SK-N-SH treated with all-trans-retinoic acid at 6 μM for 48 hours (cell line): ENCODE measurements around the gene FASN.

Source experiments
- ATAC-seq: fragments of 200-7000 bp; cut with Tn5 transposase; 3 replicates; pipeline ENCODE4 v1.9.1; 2020; ENCODE audit warnings: mild to moderate bottlenecking, moderate library complexity
- CREB5 ChIP-seq: fragments of 250-450 bp; sonication (Bioruptor Pico); IDR thresholded peaks from 2 replicates; pipeline ENCODE4 v1.5.1; 2020; ENCODE audit warnings: low read depth, mild to moderate bottlenecking, moderate library complexity
- CSRNP3 ChIP-seq: fragments of 250-450 bp; sonication (Bioruptor Pico); IDR thresholded peaks from 2 replicates; pipeline ENCODE4 v1.5.1; 2021; ENCODE audit warnings: mild to moderate bottlenecking, moderate library complexity
- GLIS3 ChIP-seq: fragments of 250-450 bp; sonication (Bioruptor Pico); IDR thresholded peaks from 2 replicates; pipeline ENCODE4 v1.5.0; 2020; ENCODE audit warnings: mild to moderate bottlenecking, moderate library complexity
- PATZ1 ChIP-seq: fragments of 250-450 bp; sonication (Bioruptor Pico); IDR thresholded peaks from 2 replicates; pipeline ENCODE4 v1.8.0; 2020; ENCODE audit warnings: mild to moderate bottlenecking, moderate library complexity, borderline replicate concordance
- POU6F1 ChIP-seq: fragments of 250-450 bp; sonication (Bioruptor Pico); IDR thresholded peaks from 2 replicates; pipeline ENCODE4 v1.8.0; 2021; ENCODE audit warnings: low read depth, mild to moderate bottlenecking, moderate library complexity, borderline replicate concordance
- PPARA ChIP-seq: fragments of 250-450 bp; sonication (Bioruptor Pico); IDR thresholded peaks from 2 replicates; pipeline ENCODE4 v1.5.0; 2020; ENCODE audit warnings: mild to moderate bottlenecking, borderline replicate concordance
- TCF4 ChIP-seq: fragments of 250-450 bp; sonication (Bioruptor Pico); IDR thresholded peaks from 2 replicates; pipeline ENCODE4 v1.8.0; 2021; ENCODE audit warnings: mild to moderate bottlenecking, moderate library complexity, borderline replicate concordance
- TOX ChIP-seq: fragments of 250-450 bp; sonication (Bioruptor Pico); IDR thresholded peaks from 2 replicates; pipeline ENCODE4 v1.8.0; 2021; ENCODE audit warnings: mild to moderate bottlenecking, moderate library complexity, borderline replicate concordance
- TSHZ2 ChIP-seq: fragments of 250-450 bp; sonication (Bioruptor Pico); IDR thresholded peaks from 2 replicates; pipeline ENCODE4 v1.5.0; 2020; ENCODE audit warnings: mild to moderate bottlenecking, moderate library complexity
- ZC3H10 ChIP-seq: fragments of 250-450 bp; sonication (Bioruptor Pico); IDR thresholded peaks from 2 replicates; pipeline ENCODE4 v1.5.1; 2021; ENCODE audit warnings: mild to moderate bottlenecking, moderate library complexity
- ZNF565 ChIP-seq: fragments of 450-650 bp; formaldehyde crosslinking; conservative IDR thresholded peaks from 2 replicates; pipeline ENCODE4 v1.5.0; 2020; ENCODE audit warnings: low read depth, mild to moderate bottlenecking, moderate library complexity

The FASN gene

GRCh38 chr17:82092995-82093751 lies 4.9 kb downstream of the FASN start:
- no peak for ATAC-seq
- no peak for TF ChIP-seq CSRNP3 (CRISPR knock-in tag)

- TF ChIP-seq TOX (CRISPR knock-in tag) (no peak), PATZ1 (no peak), TCF4 (CRISPR knock-in tag) (no peak), GLIS3 (CRISPR knock-in tag) (no peak), CSRNP3 (CRISPR knock-in tag) (no peak), PPARA (CRISPR knock-in tag) (no peak)
Observed at GRCh38 chr17:82092628-82092994, 5.4 kb downstream of the FASN start.

GRCh38 chr17:82092094-82092586 lies 5.9 kb downstream of the FASN start:
- no peak for ATAC-seq
- no peak for TF ChIP-seq TSHZ2 (CRISPR knock-in tag)
- TF ChIP-seq ZNF565 (CRISPR knock-in tag) = no peak
- TF ChIP-seq CREB5 (CRISPR knock-in tag) = no peak
- no peak for TF ChIP-seq TOX (CRISPR knock-in tag)
- TF ChIP-seq PPARA (CRISPR knock-in tag) = no peak
- TF ChIP-seq, all 23 proteins: peak for 0

More at GRCh38 chr17:82092628-82092994, 5.4 kb downstream of the FASN start:
- ATAC-seq = no peak

GRCh38 chr17:82091264-82092066 lies 6.6 kb downstream of the FASN start:
- ATAC-seq = no peak
- no peak for TF ChIP-seq CREB5 (CRISPR knock-in tag)
- no peak for TF ChIP-seq CSRNP3 (CRISPR knock-in tag)
- no peak for TF ChIP-seq ZNF565 (CRISPR knock-in tag)
- no peak for TF ChIP-seq ZC3H10 (CRISPR knock-in tag)
- no peak for TF ChIP-seq POU6F1 (CRISPR knock-in tag)
